HG03520 (cell line): Measurements from ENCODE around the gene AGPAT4.

ENCODE experiments used
- ATAC-seq: cut with Tn5 transposase; IDR thresholded peaks from one replicate; pipeline ENCODE4 v1.9.1; 2021; ENCODE audit warnings: mild to moderate bottlenecking, moderate library complexity; ENCODE audit not compliant: unreplicated experiment

The AGPAT4 gene

DNA sequence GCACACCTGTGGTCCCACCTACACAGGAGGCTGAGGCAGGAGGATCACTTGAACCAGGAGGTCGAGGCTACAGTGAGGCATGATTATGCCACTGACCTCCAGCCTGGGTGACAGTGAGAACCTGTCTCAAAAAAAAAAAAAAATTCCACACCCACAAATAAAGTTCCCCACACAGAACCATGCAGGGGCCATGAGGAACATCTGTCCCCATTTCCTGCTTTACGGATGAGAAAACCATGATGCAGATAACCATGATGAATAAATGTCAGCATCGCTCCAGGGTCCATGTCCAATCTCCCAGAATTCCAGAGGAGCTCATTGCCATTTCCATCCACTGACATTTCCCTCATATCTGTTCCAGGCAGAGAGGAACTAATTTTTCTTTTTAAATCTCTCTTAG lies 16.9 kb upstream of the AGPAT4 start:
- no peak for ATAC-seq

DNA sequence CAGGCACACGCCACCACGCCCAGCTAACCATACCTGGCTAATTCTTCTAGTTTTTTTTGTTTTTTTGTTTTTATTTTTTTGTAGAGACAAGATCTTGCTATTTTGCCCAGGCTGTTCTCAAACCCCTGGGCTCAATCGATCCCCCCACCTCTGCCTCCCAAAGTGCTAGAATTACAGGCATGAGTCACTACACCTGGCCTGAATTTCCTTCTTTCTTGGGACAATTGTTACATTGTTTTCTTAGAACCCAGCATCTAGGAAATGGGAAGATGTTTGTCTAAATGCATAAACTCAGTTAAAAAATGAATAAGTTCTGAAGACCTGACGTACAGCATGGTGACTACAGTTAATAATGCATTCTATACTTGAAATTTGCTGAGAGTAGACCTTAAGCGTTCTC lies 10.8 kb upstream of the AGPAT4 start:
- ATAC-seq = no peak

DNA sequence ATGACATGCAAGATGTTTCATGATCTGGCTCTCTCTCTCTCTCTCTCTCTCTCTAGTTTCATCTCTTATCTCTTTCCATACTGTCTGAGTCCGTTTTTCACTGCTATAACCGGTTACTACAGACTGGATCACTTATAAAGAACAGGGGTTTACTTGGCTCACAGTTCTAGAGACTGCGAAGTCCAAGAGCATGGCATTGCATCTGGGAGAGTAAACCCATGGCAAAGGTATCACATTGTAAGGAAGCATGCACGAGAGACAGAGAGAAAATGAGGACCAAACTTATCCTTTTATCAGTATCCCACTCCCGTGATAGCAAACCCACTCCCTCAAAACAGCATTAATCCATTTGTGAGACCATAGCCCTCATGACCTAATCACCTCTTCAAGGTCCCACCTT lies 7.2 kb upstream of the AGPAT4 start:
- no peak for ATAC-seq

DNA sequence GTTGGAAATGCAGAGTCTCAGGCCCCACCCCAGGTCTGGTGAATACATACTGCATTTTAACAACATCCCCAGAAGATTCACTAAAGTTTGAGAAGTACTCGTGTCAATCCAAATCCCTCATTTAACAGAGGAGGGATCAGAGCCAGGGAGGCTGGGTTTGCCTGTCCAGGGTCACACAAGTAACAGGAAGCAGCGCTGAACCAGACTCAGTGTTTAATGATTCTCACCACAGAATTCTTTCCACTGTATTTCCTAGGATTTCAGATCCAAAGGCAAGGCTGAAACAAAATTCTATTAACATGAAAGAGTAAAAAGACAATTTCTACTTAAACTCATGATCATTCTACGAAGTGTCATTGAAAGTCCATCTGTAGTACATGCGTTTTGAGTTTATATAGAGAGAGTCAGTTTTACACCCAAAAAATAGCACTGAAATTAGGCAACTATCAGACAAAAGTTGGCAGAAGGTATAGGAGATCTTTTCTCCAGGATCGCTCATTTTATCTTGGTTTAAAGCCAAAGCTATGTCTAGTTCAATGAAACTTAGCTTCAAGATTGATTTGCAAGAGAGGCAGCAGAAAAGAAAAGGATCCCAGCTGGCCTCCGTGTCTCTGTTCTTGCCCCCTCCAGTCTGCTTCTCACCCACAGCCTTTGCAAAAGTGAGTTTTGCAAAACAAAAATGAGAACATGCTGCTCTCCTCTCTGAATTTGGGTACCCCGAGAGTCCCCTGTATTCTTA lies 6.0 kb upstream of the AGPAT4 start:
- ATAC-seq = no peak

DNA sequence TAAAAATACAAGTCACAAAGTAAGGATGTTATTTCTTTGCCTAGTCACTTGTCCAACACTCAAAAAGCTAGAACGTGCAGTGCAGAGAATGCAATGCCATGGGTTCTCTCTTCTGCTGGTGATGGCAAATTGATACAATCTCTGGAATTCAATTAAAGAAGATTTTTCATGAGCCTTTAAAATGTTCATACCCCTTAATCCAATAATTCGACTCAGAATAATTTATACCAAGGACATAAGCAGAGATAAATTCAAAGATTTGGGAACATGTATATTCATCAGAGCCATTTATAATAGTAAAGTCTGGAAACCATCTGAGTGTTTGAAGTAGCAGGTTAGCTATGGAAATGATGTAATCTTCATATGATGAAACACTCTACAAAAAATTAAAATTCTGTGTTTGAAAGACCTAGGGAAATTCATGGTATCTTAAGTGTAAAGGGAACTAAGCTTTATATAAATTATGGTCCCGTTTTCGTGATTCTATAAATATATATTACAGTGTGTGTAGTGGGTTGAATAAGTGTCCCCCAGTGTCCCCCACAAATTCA lies 2.8 kb upstream of the AGPAT4 start:
- ATAC-seq = no peak

DNA sequence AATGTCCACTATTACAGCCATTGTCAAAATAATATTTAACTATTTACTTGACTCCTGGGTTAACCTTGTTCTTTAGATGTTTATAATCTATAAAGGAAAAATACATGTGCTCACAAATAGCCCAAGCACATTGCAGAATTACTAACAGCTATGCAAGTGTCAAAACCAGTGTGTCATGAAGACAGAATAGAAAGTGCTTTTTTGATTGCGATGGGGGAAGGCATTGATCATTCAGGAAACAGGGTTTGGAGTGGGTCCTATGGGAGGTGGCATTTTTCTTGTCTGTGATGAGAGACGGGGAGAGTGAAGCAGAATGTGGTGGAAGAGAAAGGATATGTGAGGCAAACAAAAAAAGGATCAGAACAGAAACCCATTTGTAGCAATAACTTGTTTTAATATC lies 1.0 kb upstream of the AGPAT4 start:
- ATAC-seq = no peak

DNA sequence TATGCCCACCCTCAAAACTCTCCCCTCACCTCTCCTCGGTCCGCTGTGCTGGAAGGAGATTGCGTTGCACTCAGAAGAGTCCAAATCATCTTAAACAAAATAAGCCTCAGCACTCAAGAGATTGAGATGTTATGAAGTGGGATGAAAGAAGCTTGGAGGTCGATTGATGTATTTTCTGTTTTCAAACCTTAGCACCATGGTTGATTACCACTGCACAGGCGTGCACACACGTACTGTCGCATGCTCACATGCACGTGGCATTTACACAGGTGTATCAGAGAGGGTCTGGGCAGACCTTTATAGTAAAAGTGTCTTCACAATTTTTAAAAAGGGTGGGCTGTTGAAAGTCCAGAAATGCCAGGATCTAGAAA lies 612 bp upstream of the AGPAT4 start:
- no peak for ATAC-seq

DNA sequence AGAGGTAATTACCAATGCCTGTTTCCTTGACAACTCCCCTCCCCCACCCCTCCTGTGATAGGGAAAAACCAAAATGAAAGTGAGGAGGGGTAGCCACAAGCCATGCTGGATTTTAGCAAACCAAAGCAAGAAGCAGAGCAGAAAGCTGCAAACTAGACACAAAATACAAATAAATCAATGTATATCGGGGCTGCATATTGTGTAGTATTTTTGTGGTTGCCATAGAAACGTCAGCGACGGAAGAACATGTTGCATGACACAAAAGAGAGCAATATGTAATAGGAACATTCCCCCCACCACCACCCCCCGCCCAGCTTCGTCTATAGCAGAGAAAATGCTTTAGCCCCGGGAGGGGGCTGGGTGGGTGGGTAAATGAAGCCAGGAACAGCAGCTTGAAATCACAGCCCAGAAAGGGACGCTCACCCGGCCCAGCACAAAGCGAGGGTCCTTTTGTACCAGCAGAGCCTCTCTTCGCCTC lies 548 bp downstream of the AGPAT4 start:
- ATAC-seq = no peak

DNA sequence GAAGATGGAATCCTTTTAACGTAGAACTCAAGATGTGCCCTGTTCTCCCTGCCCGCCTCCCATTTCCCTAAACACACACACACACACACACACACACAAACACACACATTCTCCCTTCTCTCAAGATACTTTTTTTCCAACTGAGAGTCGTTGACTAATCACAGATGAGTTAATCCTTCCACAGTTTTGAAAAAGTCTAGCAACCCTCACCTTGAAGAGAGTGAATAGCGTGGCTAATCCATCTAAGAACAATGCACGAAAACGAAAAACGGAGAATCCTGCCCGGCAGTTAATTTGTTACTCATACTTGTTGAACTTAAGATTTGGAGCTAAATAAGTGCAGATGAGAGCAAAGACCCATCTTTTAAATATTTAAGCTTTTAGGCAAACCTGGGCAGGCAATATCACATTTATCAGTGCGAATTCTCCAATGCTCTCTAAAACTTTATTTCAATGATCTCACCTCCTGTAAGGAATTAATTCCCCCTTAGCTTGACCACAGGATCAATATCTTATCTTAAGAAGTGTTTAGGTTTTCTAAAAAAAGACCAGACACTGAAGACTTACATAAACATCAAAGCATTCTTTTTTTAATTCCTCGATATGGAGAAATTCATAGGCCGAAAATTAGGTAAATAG lies 1.1 kb downstream of the AGPAT4 start:
- no peak for ATAC-seq

DNA sequence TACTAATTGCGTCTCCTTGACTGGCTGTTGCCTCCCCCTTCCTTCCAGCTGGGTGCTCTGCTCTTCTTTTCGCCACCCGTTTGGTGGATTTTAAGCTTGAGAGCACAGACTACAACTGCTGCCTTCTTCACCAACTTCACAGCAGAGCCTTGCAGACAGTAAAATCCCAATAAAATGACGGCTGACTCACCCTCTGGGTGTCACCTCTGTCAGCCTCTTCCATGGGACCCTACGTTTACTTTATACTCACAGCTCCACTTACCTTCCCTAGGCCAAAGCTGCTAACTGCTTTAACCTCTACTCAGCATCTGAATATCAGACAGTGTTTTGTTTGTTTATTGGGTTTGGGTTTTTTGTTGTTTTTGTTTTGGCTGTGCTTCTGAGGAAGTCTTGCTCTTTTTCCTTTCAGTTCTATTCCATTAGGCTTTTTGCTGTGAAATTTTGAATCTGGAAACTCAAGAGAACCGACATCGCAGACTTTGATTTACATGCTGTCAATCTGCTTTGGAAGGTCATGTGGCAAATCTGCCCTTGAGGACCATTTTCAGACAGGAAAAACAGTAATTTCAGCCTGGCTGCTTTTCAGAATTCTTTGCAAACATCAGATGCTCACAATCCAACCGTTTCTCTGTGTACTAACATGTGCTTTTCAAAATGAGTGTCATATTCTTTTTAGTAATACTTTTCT lies 2.4 kb downstream of the AGPAT4 start:
- no peak for ATAC-seq

DNA sequence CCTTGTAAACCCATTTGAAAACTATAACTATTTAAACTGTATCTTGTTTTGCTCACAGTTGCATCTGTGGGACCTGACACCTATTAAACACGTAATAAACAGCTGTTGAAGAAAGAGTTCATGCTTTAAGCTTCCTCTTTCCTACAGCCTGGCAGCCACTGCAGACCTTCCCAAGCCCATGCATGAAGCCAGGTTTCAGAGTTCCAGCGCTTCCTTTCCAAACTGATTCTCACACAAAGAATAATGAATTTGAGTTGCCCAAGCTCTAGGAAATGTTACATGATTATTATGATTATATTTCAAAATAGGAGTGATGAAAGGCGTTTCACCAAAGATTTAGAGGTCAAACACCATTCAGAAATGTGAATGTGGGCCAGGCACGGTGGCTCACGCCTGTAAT lies 3.7 kb downstream of the AGPAT4 start:
- no peak for ATAC-seq

DNA sequence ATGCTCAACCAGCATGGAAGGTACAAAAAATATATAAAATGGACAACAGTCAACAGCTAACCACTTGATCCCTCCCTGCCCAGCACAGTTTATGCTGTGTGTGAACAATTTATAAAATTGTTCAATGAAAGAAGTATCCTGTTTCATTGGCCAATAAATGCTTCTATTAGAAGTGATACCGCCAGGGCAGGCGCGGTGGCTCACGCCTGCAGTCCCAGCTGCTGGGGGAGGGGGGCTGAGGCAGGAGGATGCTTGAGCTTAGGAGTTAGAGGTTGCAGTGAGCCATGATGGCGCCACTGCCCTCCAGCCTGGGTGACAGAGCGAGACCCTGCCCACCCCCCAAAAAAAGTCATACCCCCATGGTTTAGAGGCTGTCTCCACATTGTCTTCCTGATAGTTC lies 4.6 kb downstream of the AGPAT4 start:
- no peak for ATAC-seq

DNA sequence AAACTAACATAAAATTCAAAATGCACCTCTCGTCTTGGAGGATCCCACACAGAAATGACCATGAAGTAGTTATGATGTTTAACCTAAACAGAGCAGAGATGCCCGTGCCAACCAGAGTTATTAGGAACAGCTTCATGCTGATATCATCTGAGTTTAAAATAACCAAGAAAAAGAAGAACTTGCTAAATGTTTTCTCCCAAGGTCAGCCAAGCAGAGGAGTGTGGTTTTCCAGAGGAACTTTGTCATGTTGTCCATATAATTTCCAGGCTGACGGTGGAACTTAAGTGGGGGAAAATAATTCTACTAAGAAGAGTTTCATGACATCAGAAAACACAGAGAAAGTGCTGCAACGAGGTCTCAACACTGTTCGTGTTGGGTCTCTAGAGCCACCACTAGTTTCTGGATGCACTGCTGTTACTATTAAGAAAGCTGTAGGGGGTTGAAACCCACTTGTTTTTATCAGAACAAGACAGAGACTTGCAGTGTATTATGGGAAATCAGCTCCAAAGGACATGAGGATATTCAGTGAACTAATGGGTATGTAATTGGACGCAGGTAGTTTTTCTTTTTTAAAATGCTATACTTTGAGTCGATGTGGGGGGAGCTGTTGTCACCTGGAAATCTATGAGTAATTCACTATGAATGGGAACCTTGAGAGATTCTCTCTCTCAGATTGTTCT lies 5.2 kb downstream of the AGPAT4 start:
- no peak for ATAC-seq

DNA sequence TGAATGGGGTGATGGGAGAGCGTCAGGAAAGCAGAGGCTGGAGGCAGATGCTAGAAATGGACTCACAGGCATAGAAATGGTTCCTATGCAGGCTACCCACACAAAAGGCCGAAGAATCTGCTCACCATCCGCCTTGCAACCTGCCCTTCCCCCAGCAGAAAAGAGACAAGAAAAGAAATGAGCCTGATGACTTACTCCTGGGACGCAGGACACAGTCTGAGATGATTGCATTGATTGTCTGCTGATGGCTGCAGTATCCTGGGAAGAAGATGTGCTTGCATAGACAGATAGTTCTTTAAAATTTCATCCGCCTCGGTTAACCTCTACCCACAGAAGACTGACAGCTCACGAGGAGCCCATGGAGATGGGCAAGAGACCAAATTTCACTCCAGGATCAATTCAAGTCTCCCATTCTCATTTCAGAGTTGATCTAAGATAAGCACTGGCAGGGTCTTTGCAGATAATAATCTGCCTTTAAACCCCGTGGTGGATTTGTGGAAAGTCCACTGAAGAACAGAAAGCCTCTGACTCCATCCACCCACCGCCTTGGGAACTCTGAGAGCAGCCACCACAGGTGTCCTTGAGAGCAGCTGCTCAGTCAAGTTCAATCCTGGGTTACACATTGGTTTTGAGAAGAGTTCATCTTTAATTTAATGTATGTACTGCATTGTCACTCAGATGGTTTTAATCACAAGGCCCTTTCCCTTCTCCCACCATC lies 7.2 kb downstream of the AGPAT4 start:
- no peak for ATAC-seq

DNA sequence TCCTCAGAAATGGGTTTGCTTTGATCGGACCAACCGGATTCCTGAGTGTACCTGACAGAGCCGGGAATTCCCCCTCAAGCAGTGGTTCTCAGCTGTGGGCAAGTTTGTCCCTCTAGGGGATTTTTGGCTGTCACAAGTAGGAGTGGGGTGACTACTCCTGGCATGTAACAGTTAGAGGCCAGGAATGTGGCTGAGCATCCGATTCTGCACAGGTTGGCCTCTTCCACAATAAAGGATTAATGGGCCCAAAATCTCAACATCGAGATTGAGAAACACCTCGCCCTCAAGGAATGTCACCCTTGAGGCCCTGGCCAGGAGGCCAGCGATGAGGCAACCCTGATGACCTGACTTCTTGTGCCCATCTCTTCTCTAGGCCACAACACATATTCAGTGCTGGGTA lies 7.9 kb downstream of the AGPAT4 start:
- peak; percentile 39 for ATAC-seq

DNA sequence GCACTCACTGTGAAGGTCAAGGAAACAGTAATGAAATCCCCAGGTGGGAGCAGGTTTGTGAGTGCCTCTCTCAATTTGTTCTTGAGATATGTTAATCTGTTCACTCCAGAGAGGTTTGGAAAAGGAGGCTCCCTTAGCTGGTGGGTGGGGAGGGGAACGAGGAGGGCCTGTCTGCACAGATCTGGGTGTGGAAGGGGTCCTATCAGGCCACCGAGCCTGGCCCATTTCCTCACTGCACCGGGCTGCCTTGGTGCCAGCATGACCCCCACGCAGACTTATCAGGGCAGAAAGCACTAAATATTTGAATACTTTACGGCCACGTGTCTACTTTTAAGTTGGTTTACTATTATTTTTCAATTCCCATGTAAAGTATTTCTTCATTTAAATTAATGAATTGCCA lies 8.3 kb downstream of the AGPAT4 start:
- no peak for ATAC-seq

DNA sequence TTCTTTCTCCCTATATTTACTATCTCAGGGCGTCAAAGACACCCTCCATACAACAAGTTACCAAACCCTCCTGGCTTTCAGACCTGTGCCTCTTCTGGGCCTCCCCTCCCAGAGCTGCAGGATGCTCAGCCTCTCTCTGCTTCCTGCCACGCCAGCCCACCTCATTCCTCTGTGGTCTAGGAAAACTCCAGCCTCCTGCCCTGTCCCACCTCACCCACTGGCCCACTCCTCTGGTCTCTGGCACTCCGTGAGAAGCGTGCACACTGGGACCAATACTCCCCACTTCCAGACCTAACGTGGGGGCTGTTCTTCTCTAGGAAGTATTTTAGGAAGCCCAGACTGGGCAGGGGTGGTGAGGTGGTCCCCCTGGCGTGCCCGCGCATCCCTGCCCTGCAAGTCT lies 9.7 kb downstream of the AGPAT4 start:
- no peak for ATAC-seq

DNA sequence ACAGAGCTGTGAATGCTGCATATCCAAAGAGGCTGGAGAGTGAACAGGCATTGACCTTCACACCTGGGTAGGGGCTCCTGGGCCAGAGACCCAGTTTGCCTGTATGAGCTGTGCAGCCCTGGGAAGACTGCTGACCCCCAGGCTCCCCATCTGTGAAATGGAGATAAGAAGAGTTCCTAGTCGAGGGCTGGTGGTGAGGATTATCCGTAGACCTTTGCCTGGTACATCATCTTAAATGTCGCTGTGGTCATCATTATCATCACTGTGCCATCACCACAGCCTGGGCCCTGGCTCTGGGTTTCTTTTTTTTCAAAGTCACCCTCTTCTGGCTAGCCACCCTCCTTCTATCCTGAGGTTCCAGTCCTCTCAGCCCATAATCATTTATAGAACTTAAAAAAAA lies 12.0 kb downstream of the AGPAT4 start:
- no peak for ATAC-seq

DNA sequence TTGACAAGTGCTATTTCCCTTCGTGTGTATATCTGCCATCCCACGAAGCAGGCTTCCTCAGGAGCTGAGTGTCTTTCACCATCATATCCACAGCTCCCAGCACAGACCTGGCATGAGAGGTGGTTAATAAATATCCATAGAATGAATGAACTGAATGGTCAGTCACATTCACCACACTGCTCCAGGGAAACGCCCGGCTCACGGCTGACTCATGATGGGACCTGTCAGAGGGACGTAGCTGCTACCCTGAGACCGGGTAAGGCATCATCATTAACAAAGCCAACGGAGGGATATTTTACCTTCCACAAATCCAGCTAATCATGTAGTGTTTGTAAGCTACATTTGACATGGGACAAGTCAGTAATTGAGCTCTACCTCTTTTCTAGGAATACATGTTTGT lies 12.5 kb downstream of the AGPAT4 start:
- no peak for ATAC-seq

DNA sequence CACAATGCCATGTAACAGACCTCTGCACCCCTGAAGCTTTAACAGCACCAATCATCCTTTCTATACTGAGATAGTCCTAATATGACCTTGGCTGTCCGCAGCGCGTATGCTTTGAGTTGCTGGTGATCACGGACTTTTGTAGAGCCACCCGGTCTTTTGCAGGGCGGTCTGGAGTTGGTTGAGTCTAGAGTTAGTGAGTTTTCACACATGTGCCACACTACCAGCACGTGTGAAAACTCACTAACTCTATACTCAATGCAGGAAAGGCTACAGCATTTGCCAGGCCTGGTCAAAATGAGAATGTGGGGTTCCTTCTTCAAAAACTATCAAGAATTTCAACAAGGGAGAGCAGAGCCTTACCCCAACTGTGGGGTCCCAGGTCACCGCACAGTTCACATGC lies 14.6 kb downstream of the AGPAT4 start:
- ATAC-seq = no peak
